GM12873 (cell line): Measurements from ENCODE around the gene PTH2.

Experiments used
- TF ChIP-seq, protein P1 (sequence below): IDR thresholded peaks from 2 replicates; pipeline ENCODE4 v1.5.1; 2012; ENCODE audit warnings: low read depth, mild to moderate bottlenecking, moderate library complexity, low read length, control low read depth; ENCODE audit not compliant: insufficient read depth; ENCODE audit errors: missing control alignments

PTH2 gene

DNA sequence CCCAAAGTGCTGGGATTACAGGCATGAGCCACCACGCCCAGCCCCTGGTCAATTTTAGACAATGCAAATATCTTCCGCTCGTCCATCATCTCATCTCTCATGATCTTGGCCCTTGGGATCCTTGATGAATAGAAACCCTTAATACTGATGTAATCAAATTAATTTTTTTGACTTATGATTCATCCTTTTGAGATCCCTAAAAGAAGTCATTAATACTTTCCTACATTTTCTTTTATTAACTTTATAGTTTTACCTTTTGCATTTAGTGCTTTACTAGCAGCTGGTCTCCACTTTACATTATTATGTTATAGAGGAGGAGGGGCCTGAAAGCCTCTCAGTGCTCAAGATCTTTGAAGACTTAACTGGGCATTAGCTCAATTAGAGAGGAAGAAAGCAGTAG, 42.9 kb downstream of the PTH2 start:
- TF ChIP-seq, protein P1, sequence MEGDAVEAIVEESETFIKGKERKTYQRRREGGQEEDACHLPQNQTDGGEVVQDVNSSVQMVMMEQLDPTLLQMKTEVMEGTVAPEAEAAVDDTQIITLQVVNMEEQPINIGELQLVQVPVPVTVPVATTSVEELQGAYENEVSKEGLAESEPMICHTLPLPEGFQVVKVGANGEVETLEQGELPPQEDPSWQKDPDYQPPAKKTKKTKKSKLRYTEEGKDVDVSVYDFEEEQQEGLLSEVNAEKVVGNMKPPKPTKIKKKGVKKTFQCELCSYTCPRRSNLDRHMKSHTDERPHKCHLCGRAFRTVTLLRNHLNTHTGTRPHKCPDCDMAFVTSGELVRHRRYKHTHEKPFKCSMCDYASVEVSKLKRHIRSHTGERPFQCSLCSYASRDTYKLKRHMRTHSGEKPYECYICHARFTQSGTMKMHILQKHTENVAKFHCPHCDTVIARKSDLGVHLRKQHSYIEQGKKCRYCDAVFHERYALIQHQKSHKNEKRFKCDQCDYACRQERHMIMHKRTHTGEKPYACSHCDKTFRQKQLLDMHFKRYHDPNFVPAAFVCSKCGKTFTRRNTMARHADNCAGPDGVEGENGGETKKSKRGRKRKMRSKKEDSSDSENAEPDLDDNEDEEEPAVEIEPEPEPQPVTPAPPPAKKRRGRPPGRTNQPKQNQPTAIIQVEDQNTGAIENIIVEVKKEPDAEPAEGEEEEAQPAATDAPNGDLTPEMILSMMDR: no peak

DNA sequence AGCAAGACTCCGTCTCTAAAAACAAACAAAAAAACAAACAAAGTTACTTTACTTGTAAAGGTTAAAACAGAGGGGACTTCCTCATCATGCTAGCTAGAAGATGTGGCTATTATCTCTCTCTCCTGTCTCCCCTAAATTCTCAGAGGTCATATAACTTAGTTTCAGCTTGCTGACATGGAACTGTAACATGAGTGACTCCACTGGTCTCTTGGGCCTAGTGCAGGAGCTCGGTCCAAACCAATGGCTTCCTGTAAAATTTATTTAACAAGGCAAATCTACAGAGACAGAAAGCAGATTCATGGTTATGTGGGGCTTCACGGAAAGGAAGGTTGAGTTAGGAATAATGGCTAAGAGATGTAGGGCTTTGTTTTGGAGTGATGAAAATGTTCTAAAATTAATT, 44.7 kb downstream of the PTH2 start:
- TF ChIP-seq, protein P1: no peak

DNA sequence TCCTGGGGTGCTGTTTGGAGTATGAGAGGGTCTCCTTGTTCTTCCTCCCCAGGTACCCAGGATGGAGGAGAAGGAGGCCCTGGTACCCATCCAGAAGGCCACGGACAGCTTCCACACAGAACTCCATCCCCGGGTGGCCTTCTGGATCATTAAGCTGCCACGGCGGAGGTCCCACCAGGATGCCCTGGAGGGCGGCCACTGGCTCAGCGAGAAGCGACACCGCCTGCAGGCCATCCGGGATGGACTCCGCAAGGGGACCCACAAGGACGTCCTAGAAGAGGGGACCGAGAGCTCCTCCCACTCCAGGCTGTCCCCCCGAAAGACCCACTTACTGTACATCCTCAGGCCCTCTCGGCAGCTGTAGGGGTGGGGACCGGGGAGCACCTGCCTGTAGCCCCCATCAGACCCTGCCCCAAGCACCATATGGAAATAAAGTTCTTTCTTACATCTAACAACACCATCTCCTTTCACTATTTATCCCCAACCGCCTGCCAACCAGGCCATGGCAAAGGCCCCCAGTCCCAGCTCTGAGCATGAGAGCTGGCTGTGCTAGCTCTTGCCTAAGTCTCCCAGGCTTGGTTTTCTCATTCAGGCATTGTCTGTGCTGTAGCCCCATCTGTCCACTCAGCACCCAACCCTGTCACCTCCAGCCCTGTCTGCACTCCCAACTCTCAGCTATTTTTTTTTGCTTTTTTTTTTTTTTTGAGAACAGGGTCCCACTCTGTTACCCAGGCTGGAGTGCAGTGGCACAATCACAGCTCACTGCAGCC, 48.4 kb downstream of the PTH2 start:
- TF ChIP-seq, protein P1: no peak
